Measurements from ENCODE around the gene PTPRT. TPM values are rescaled to one million over a fixed set of nuclear protein-coding genes. Genes with fewer than 3 reads are reported as not detected.

Gene PTPRT
- total and polyA plus RNA-seq, 2 experiments from 2014 or later = not detected

GRCh38 chr20:42255821-42256220 is 933.9 kb downstream of the PTPRT start:
- Histone ChIP-seq H3K4me1 (ENCODE audit: insufficient read depth) (no peaks in the 10 kb centered on the region), H2AFZ (no peak overlapping the region), H3K27ac (ENCODE audit: low read depth) (no peak overlapping the region), H3K9me2 (ENCODE audit: insufficient read depth) (no peaks in the 10 kb centered on the region), H3K4me3 (no peak overlapping the region), H3K27me3 (ENCODE audit: insufficient read depth) (no peaks in the 10 kb centered on the region), H3K36me3 (ENCODE audit: insufficient read depth) (peaks cover 4% of the 10 kb centered on the region; the same call in 1 of the 2 replicates), H3K4me2 (no peak overlapping the region), H3K79me2 (replicated peaks; ENCODE audit: insufficient read depth) (no peaks in the 10 kb centered on the region), H4K20me1 (replicated peaks; ENCODE audit: insufficient read depth) (no peaks in the 10 kb centered on the region), H3F3A (replicated peaks; ENCODE audit: low read depth) (no peaks in the 10 kb centered on the region)
- TF ChIP-seq ZNF462 (CRISPR knock-in tag; IDR thresholded peaks at IDR 0.05) (no peak), EZH2 (IDR thresholded peaks at IDR 0.05; ENCODE audit: low read depth, unreplicated experiment) (no peak), STAT1 (IDR thresholded peaks at IDR 0.05; ENCODE audit: unreplicated experiment) (no peak), NANOG (IDR thresholded peaks at IDR 0.05; ENCODE audit: borderline replicate concordance) (no peak)
- peaks cover 99% of the 10 kb centered on the region; the same call in 2 of the 3 replicates for H3K9me3 Mint-ChIP-seq
- no peaks in the 10 kb centered on the region for H3K4me1 Mint-ChIP-seq
- no peak overlapping the region for H3K4me3 Mint-ChIP-seq
- H3K27me3 Mint-ChIP-seq (ENCODE audit: insufficient read depth, low read depth, poor library complexity) = no peaks in the 10 kb centered on the region
- H3K27ac Mint-ChIP-seq = no peak overlapping the region
- ATAC-seq (no peak), DNase-seq (ENCODE audit: low spot score) (no peak)
- peaks cover 42% of the 10 kb centered on the region for H3K36me3 Mint-ChIP-seq (ENCODE audit: low read depth)

GRCh38 chr20:42254673-42255072 is 935.0 kb downstream of the PTPRT start:
- no peak overlapping the region for H2AFZ ChIP-seq
- Mint-ChIP-seq H3K36me3 (ENCODE audit: low read depth) (peaks cover 36% of the 10 kb centered on the region), H3K4me1 (no peaks in the 10 kb centered on the region), H3K9me3 (peaks cover 99% of the 10 kb centered on the region; the same call in 2 of the 3 replicates), H3K27me3 (ENCODE audit: insufficient read depth, low read depth, poor library complexity) (no peaks in the 10 kb centered on the region), H3K4me3 (no peak overlapping the region), H3K27ac (no peak overlapping the region)
- H3K36me3 ChIP-seq (ENCODE audit: insufficient read depth) = peaks cover 4% of the 10 kb centered on the region; the same call in 1 of the 2 replicates
- H4K20me1 ChIP-seq (replicated peaks; ENCODE audit: insufficient read depth) = no peaks in the 10 kb centered on the region
- no peaks in the 10 kb centered on the region for H3F3A ChIP-seq (replicated peaks; ENCODE audit: low read depth)
- no peak for DNase-seq (ENCODE audit: low spot score)
- no peak for TF ChIP-seq ETS1 (IDR thresholded peaks at IDR 0.05)
- no peak overlapping the region for H3K4me3 ChIP-seq
- no peak overlapping the region for H3K27ac ChIP-seq (ENCODE audit: low read depth)
- no peak overlapping the region for H3K4me2 ChIP-seq
- H3K79me2 ChIP-seq (replicated peaks; ENCODE audit: insufficient read depth) = no peaks in the 10 kb centered on the region
- H3K9me2 ChIP-seq (ENCODE audit: insufficient read depth) = no peaks in the 10 kb centered on the region
- no peak for ATAC-seq
- no peaks in the 10 kb centered on the region for H3K27me3 ChIP-seq (ENCODE audit: insufficient read depth)
- no peaks in the 10 kb centered on the region for H3K4me1 ChIP-seq (ENCODE audit: insufficient read depth)
